Activated naive CD4-positive, alpha-beta T cell treated with Interleukin-2 at 50 U/mL for 16 hours (primary cell): ENCODE results near the gene KLHL40.
A peak's percentile ranks its signal among the peaks of the same experiment; 100 is the strongest.

Experiments
- DNase-seq: peaks from one replicate; pipeline ENCODE4 v3.0.0-alpha.2; 2020

Gene KLHL40

DNA sequence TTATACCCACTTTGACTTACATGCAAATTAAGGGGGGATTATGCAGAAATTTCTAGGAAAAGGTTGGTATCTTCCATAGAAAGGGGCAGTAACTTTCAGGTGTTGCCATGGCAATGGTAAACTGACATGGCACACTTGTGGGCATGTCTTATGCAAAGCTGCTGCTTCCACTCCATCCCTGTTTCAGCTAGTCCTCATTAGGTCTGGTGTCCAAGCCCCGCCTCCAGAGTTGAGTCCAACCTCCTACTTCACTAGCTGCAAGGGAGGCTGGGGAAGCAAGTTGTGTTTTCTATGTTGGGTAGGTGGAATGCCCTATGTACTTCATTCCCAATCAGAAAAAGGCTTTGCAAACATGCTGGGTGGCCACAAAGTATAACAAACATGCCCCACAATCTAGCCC lies 14.7 kb upstream of the KLHL40 start:
- DNase-seq: no peak

DNA sequence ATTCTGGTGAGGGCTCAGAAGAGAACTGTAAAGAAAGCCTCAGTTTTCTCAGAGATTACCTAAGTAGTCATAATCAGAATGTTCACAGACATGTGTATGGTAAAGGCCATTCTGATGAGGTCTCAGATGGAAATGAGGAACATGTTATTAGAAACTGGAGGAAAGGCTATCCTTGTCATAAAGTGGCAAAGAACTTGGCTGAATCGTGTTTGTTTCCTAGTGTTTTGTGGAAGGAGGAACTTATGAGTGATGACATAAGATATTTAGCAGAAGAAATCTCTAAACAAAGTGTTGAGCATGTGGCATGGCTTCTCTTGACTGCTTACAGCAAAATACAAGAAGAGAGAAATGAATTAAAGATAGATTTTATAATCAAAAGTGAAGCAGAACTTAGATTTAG lies 12.8 kb upstream of the KLHL40 start:
- DNase-seq: no peak

GRCh38 chr3:42673082-42673481 lies 12.3 kb upstream of the KLHL40 start:
- DNase-seq: no peak

GRCh38 chr3:42674146-42674545 lies 11.2 kb upstream of the KLHL40 start:
- no peak for DNase-seq

- DNase-seq: no peak
Measured at GRCh38 chr3:42675909-42676308, 9.4 kb upstream of the KLHL40 start.

GRCh38 chr3:42678447-42678846 lies 6.9 kb upstream of the KLHL40 start:
- DNase-seq: no peak

- DNase-seq: no peak
Measured at GRCh38 chr3:42680271-42680670, 5.1 kb upstream of the KLHL40 start.

DNA sequence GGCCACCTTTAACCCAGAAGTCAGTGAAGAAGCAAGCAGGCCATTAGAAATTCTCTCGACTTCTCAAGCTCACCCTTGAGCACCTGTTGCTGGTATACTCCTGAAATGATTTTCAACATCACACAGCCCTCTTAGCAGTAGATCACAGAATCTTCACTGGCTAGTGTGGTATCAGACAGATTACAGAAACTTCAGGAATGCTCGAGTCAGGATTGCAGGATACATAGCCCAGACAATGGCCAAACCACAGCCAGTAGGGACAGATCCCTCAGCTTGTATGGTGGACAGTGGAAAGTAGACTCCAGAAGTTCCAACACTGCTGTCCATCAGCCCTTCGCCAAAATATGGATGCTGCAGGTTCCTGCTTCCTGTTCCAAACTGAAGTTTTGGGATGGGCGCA lies 4.5 kb upstream of the KLHL40 start:
- DNase-seq: no peak

DNA sequence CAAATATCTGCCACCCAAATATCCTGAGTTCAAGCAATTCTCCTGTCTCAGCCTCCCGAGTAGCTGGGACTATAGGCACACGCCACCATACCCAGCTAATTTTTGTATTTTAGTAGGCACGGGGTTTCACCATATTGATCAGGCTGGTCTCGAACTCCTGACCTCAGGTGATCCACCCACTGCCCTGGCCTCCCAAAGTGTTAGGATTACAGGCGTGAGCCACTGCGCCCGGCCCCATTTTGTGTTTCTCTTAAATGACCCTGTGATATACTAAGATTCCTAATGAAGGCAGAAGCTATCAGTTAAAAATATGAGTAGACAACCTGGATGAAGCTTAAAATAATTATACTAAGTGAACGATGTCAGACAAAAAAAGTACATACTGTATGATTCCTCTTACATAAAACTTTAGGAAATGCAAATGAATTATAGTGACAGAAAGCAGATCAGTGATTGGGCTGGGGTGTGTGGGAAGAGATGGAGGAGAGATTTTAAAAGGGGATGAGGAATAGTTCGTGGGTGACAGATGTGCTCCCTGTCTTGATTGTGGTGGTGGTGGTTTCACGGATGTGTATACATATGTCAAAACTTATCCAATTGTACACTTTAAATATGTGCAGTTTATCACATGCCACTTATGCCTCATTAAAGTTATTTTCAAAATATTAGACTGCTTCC lies 3.8 kb upstream of the KLHL40 start:
- DNase-seq: no peak

GRCh38 chr3:42682301-42683070 lies 2.9 kb upstream of the KLHL40 start:
- DNase-seq: no peak

GRCh38 chr3:42683875-42684598 lies 1.3 kb upstream of the KLHL40 start:
- peak; percentile 56 for DNase-seq

- no peak for DNase-seq
Measured at GRCh38 chr3:42684632-42685362, 540 bp upstream of the KLHL40 start.

GRCh38 chr3:42685891-42686820 lies 819 bp downstream of the KLHL40 start:
- DNase-seq: no peak

DNA sequence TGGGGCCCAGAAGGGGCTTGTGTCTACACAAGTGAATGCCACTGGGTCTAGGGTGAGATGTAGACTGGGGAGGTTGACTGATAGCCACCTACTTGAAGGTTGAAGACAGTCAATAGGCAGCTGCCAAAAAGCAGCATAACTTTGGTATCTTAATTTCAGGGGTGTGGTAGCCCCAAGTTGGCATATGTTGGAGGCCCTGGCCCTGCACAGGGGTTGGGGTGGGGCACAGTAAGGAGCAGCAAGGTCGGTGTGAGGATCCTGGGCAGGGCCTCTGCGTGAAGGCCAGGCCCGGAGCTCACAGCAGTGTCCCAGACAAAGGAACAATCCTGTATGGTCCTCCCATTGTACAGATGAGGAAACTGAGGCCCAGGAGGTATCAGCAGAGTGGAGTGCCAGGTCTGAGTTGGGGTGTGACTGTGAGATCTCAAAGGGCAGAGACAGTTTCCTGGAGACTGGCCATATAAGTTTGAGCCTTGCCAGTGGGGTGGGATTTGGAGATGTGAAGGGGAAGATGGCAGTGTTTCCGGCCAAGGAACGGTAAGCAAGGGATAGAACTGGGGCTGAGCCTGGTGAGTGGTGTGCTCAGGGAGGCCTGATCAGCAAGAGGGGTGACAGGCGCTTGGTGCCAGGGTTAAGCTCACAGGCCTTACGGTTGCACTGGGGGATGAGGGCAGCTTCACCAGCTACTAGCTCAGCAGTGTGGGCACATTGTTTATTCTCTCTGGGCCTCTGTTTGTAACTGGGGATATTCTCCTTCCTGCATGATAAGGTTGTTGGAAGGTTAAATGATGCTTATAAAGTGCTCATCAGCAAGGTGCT lies 1.7 kb downstream of the KLHL40 start:
- DNase-seq: no peak

DNA sequence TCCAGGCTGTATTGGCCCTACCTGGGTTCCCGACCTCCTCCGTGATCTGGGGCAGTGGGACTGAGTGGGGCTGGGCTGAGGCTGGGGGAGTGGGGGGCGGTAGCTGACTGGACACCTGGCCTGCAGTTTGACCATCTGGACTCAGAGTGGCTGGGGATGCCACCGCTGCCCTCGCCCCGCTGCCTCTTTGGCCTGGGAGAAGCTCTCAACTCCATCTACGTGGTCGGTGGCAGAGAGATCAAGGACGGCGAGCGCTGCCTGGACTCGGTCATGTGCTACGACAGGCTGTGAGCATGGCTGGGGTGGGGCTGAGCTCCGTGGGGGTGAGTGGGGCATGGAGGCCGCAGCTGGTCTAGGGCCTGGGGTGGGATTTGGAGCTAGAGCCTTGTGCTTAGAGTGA lies 2.7 kb downstream of the KLHL40 start:
- DNase-seq: no peak

GRCh38 chr3:42688487-42689420 lies 3.4 kb downstream of the KLHL40 start:
- DNase-seq: no peak

DNA sequence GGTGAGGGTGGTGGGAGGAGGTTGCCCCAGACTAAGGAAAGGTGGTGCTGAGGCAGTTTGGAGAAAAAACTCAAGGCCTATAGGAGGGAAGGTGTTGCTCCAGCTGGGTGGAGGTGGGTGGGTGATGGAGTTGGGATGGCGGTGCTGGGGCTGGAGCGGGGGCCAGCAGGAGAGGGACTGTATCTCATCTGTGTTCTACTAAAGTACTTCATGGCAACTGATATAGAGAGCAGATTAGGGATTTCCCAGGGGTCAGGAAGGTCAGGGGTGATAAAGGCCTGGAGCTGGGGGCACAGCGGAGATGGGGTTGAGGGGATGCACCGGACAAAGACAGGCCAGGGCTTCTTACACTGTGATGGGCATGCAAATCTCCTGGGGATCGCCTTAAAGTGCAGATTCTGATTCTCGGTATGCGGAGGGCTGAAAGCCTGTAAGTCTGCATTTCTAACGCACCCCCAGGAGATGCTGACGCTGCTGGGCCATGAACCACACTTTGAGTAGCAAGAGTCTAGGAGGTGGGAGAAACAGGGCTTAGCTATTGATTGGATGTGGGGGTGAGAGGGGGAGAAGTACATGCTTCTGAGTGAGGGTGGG lies 4.2 kb downstream of the KLHL40 start:
- no peak for DNase-seq

GRCh38 chr3:42690191-42690590 lies 4.9 kb downstream of the KLHL40 start:
- no peak for DNase-seq
